Measurements from ENCODE around the gene MRPS6. TPM values are rescaled to one million over a fixed set of nuclear protein-coding genes. Genes with fewer than 3 reads are reported as not detected.

MRPS6 gene
- total RNA-seq, 1 experiment from 2014 or later: 115 TPM

- no peaks in the 10 kb centered on the region for H3K4me1 ChIP-seq (ENCODE audit: insufficient read depth, low read length, poor library complexity, severe bottlenecking)
- H3K27me3 ChIP-seq (replicated peaks; ENCODE audit: insufficient read depth, low read depth, low read length, poor library complexity): no peaks in the 10 kb centered on the region
- H3K9me3 ChIP-seq (ENCODE audit: low read depth, low read length, poor library complexity, severe bottlenecking): no peaks in the 10 kb centered on the region
- TF ChIP-seq EZH2 (IDR thresholded peaks at IDR 0.05; ENCODE audit: borderline replicate concordance, low read depth, low read length, poor library complexity, severe bottlenecking) (no peak), CTCF (conservative IDR thresholded peaks at IDR 0.05; ENCODE audit: low read depth, low read length) (no peak)
- no peak overlapping the region for H3K4me3 ChIP-seq (ENCODE audit: low read depth, low read length, poor library complexity, severe bottlenecking)
- POLR2A ChIA-PET (ENCODE audit: low non-redundant PET): no interaction called here
- intact Hi-C loops (cut with micrococcal nuclease; ENCODE audit: unreplicated experiment): no loop called here
- H3K27ac ChIP-seq (ENCODE audit: low read depth, low read length, poor library complexity, severe bottlenecking): no peak overlapping the region
- no peak for DNase-seq (ENCODE audit: low spot score)
- H3K36me3 ChIP-seq (ENCODE audit: insufficient read depth, low read length, poor library complexity, severe bottlenecking): no peaks in the 10 kb centered on the region
- CTCF ChIA-PET: no interaction called here
- BruUV-seq (replicated peaks): no TSS peak
These were observed 26.5 kb upstream of the MRPS6 start for GRCh38 chr21:34046917-34047316.

- no TSS peak for BruUV-seq (replicated peaks)
- Histone ChIP-seq H3K27ac (ENCODE audit: low read depth, low read length, poor library complexity, severe bottlenecking) (no peak overlapping the region), H3K27me3 (replicated peaks; ENCODE audit: insufficient read depth, low read depth, low read length, poor library complexity) (no peaks in the 10 kb centered on the region), H3K9me3 (ENCODE audit: low read depth, low read length, poor library complexity, severe bottlenecking) (no peaks in the 10 kb centered on the region), H3K4me1 (ENCODE audit: insufficient read depth, low read length, poor library complexity, severe bottlenecking) (no peaks in the 10 kb centered on the region), H3K4me3 (ENCODE audit: low read depth, low read length, poor library complexity, severe bottlenecking) (no peak overlapping the region), H3K36me3 (ENCODE audit: insufficient read depth, low read length, poor library complexity, severe bottlenecking) (no peaks in the 10 kb centered on the region)
- POLR2A ChIA-PET (ENCODE audit: low non-redundant PET): no interaction called here
- TF ChIP-seq EZH2 (IDR thresholded peaks at IDR 0.05; ENCODE audit: borderline replicate concordance, low read depth, low read length, poor library complexity, severe bottlenecking): no peak
- no peak for TF ChIP-seq CTCF (conservative IDR thresholded peaks at IDR 0.05; ENCODE audit: low read depth, low read length)
- intact Hi-C loops (cut with micrococcal nuclease; ENCODE audit: unreplicated experiment): no loop called here
- CTCF ChIA-PET: no interaction called here
- DNase-seq (ENCODE audit: low spot score): no peak
These were observed 25.5 kb upstream of the MRPS6 start for GRCh38 chr21:34047835-34048234.

- Histone ChIP-seq H3K27ac (ENCODE audit: low read depth, low read length, poor library complexity, severe bottlenecking) (no peak overlapping the region), H3K27me3 (replicated peaks; ENCODE audit: insufficient read depth, low read depth, low read length, poor library complexity) (no peaks in the 10 kb centered on the region), H3K36me3 (ENCODE audit: insufficient read depth, low read length, poor library complexity, severe bottlenecking) (no peaks in the 10 kb centered on the region), H3K4me3 (ENCODE audit: low read depth, low read length, poor library complexity, severe bottlenecking) (no peak overlapping the region), H3K9me3 (ENCODE audit: low read depth, low read length, poor library complexity, severe bottlenecking) (no peaks in the 10 kb centered on the region), H3K4me1 (ENCODE audit: insufficient read depth, low read length, poor library complexity, severe bottlenecking) (no peaks in the 10 kb centered on the region)
- no peak for DNase-seq (ENCODE audit: low spot score)
- ChIA-PET POLR2A (ENCODE audit: low non-redundant PET) (no interaction called here), CTCF (no interaction called here)
- intact Hi-C loops (cut with micrococcal nuclease; ENCODE audit: unreplicated experiment): no loop called here
- no TSS peak for BruUV-seq (replicated peaks)
- TF ChIP-seq CTCF (conservative IDR thresholded peaks at IDR 0.05; ENCODE audit: low read depth, low read length) (no peak), EZH2 (IDR thresholded peaks at IDR 0.05; ENCODE audit: borderline replicate concordance, low read depth, low read length, poor library complexity, severe bottlenecking) (no peak)
These were observed 21.2 kb upstream of the MRPS6 start for GRCh38 chr21:34052171-34052570.
